ENCODE data around the gene MAP1LC3B.

The MAP1LC3B gene

GRCh38 chr16:87437327-87437726 lies 45.2 kb downstream of the MAP1LC3B start:
- no peaks in the 10 kb centered on the region for H3K27me3 Mint-ChIP-seq
- peaks cover 22% of the 10 kb centered on the region for H3K4me1 Mint-ChIP-seq (ENCODE audit: low read depth)
- H3K9me3 Mint-ChIP-seq = no peaks in the 10 kb centered on the region
- H3K36me3 Mint-ChIP-seq (ENCODE audit: low read depth) = peaks cover 7% of the 10 kb centered on the region
- no peak overlapping the region for H3K27ac Mint-ChIP-seq
- no peak overlapping the region for H3K4me3 Mint-ChIP-seq

GRCh38 chr16:87437911-87438610 lies 45.9 kb downstream of the MAP1LC3B start:
- peaks cover 12% of the 10 kb centered on the region for H3K36me3 Mint-ChIP-seq (ENCODE audit: low read depth)
- H3K27ac Mint-ChIP-seq = no peak overlapping the region

GRCh38 chr16:87438611-87438985 lies 46.5 kb downstream of the MAP1LC3B start:
- H3K36me3 Mint-ChIP-seq (ENCODE audit: low read depth) = peaks cover 10% of the 10 kb centered on the region
- H3K9me3 Mint-ChIP-seq = no peaks in the 10 kb centered on the region
- no peak overlapping the region for H3K4me3 Mint-ChIP-seq
- peaks cover 25% of the 10 kb centered on the region for H3K4me1 Mint-ChIP-seq (ENCODE audit: low read depth)
- H3K27me3 Mint-ChIP-seq = no peaks in the 10 kb centered on the region
- H3K27ac Mint-ChIP-seq = no peak overlapping the region

More at GRCh38 chr16:87437911-87438610, 45.9 kb downstream of the MAP1LC3B start:
- H3K4me3 Mint-ChIP-seq = no peak overlapping the region
- H3K9me3 Mint-ChIP-seq = no peaks in the 10 kb centered on the region
- peaks cover 25% of the 10 kb centered on the region for H3K4me1 Mint-ChIP-seq (ENCODE audit: low read depth)
- H3K27me3 Mint-ChIP-seq = no peaks in the 10 kb centered on the region

GRCh38 chr16:87439926-87440325 lies 47.8 kb downstream of the MAP1LC3B start:
- Mint-ChIP-seq H3K4me3 (no peak overlapping the region), H3K27me3 (no peaks in the 10 kb centered on the region), H3K9me3 (no peaks in the 10 kb centered on the region), H3K36me3 (ENCODE audit: low read depth) (peaks cover 16% of the 10 kb centered on the region), H3K27ac (no peak overlapping the region), H3K4me1 (ENCODE audit: low read depth) (peaks cover 24% of the 10 kb centered on the region)

GRCh38 chr16:87441886-87442580 lies 49.9 kb downstream of the MAP1LC3B start:
- Mint-ChIP-seq H3K27me3 (no peaks in the 10 kb centered on the region), H3K27ac (no peak overlapping the region), H3K9me3 (no peaks in the 10 kb centered on the region), H3K4me1 (ENCODE audit: low read depth) (peaks cover 3% of the 10 kb centered on the region), H3K4me3 (no peak overlapping the region), H3K36me3 (ENCODE audit: low read depth) (peaks cover 29% of the 10 kb centered on the region)

- Mint-ChIP-seq H3K27me3 (no peaks in the 10 kb centered on the region), H3K4me3 (no peak overlapping the region), H3K27ac (no peak overlapping the region), H3K9me3 (no peaks in the 10 kb centered on the region), H3K36me3 (ENCODE audit: low read depth) (peaks cover 33% of the 10 kb centered on the region), H3K4me1 (ENCODE audit: low read depth) (peaks cover 3% of the 10 kb centered on the region)
Measured at GRCh38 chr16:87442581-87442966, 50.4 kb downstream of the MAP1LC3B start.

GRCh38 chr16:87443016-87443415 lies 50.9 kb downstream of the MAP1LC3B start:
- H3K36me3 Mint-ChIP-seq (ENCODE audit: low read depth) = peaks cover 37% of the 10 kb centered on the region
- no peak overlapping the region for H3K4me3 Mint-ChIP-seq
- no peak overlapping the region for H3K27ac Mint-ChIP-seq
- peaks cover 3% of the 10 kb centered on the region for H3K4me1 Mint-ChIP-seq (ENCODE audit: low read depth)
- no peaks in the 10 kb centered on the region for H3K27me3 Mint-ChIP-seq
- no peaks in the 10 kb centered on the region for H3K9me3 Mint-ChIP-seq

- Mint-ChIP-seq H3K9me3 (no peaks in the 10 kb centered on the region), H3K27ac (no peak overlapping the region), H3K36me3 (ENCODE audit: low read depth) (peaks cover 44% of the 10 kb centered on the region), H3K4me3 (no peak overlapping the region), H3K27me3 (no peaks in the 10 kb centered on the region), H3K4me1 (ENCODE audit: low read depth) (peaks cover 3% of the 10 kb centered on the region)
Measured at GRCh38 chr16:87443964-87444363, 51.8 kb downstream of the MAP1LC3B start.

- Mint-ChIP-seq H3K4me1 (ENCODE audit: low read depth) (peaks cover 3% of the 10 kb centered on the region), H3K4me3 (no peak overlapping the region), H3K9me3 (no peaks in the 10 kb centered on the region), H3K36me3 (ENCODE audit: low read depth) (peaks cover 44% of the 10 kb centered on the region), H3K27ac (no peak overlapping the region), H3K27me3 (no peaks in the 10 kb centered on the region)
Measured at GRCh38 chr16:87445486-87445885, 53.4 kb downstream of the MAP1LC3B start.

- Mint-ChIP-seq H3K4me3 (no peak overlapping the region), H3K36me3 (ENCODE audit: low read depth) (peaks cover 41% of the 10 kb centered on the region), H3K27ac (no peak overlapping the region), H3K4me1 (ENCODE audit: low read depth) (peaks cover 3% of the 10 kb centered on the region), H3K27me3 (no peaks in the 10 kb centered on the region), H3K9me3 (no peaks in the 10 kb centered on the region)
Measured at GRCh38 chr16:87446479-87446878, 54.3 kb downstream of the MAP1LC3B start.

- H3K27me3 Mint-ChIP-seq = no peaks in the 10 kb centered on the region
- peaks cover 43% of the 10 kb centered on the region for H3K36me3 Mint-ChIP-seq (ENCODE audit: low read depth)
- H3K9me3 Mint-ChIP-seq = no peaks in the 10 kb centered on the region
- no peak overlapping the region for H3K4me3 Mint-ChIP-seq
- no peak overlapping the region for H3K27ac Mint-ChIP-seq
- peaks cover 3% of the 10 kb centered on the region for H3K4me1 Mint-ChIP-seq (ENCODE audit: low read depth)
Measured at GRCh38 chr16:87447323-87447722, 55.2 kb downstream of the MAP1LC3B start.

- Mint-ChIP-seq H3K4me3 (no peak overlapping the region), H3K27ac (no peak overlapping the region), H3K27me3 (no peaks in the 10 kb centered on the region), H3K4me1 (ENCODE audit: low read depth) (no peaks in the 10 kb centered on the region), H3K36me3 (ENCODE audit: low read depth) (peaks cover 41% of the 10 kb centered on the region), H3K9me3 (no peaks in the 10 kb centered on the region)
Measured at GRCh38 chr16:87448866-87449265, 56.7 kb downstream of the MAP1LC3B start.

- Mint-ChIP-seq H3K36me3 (ENCODE audit: low read depth) (peaks cover 30% of the 10 kb centered on the region), H3K27me3 (no peaks in the 10 kb centered on the region), H3K4me1 (ENCODE audit: low read depth) (peaks cover under 1% of the 10 kb centered on the region), H3K9me3 (no peaks in the 10 kb centered on the region), H3K4me3 (no peak overlapping the region), H3K27ac (no peak overlapping the region)
Measured at GRCh38 chr16:87451563-87452210, 59.6 kb downstream of the MAP1LC3B start.

- H3K27ac Mint-ChIP-seq = no peak overlapping the region
- H3K9me3 Mint-ChIP-seq = no peaks in the 10 kb centered on the region
- no peak overlapping the region for H3K4me3 Mint-ChIP-seq
- H3K4me1 Mint-ChIP-seq (ENCODE audit: low read depth) = peaks cover 17% of the 10 kb centered on the region
- H3K36me3 Mint-ChIP-seq (ENCODE audit: low read depth) = peaks cover 23% of the 10 kb centered on the region
- no peaks in the 10 kb centered on the region for H3K27me3 Mint-ChIP-seq
Measured at GRCh38 chr16:87453326-87453725, 61.2 kb downstream of the MAP1LC3B start.
